Mesenchymal stem cell (in vitro differentiated cells and primary cell): Measurements from ENCODE around the gene JPT2.
"Not testable (repeated sequence)": the region's sequence is repeated elsewhere in the genome, so short reads cannot be mapped to it uniquely, and the experiment has no call there.

Experiments used
- DNase-seq: peaks from one replicate; pipeline ENCODE4 v3.0.0-alpha.2; 2013
- H2AFZ ChIP-seq: one replicate; pipeline ENCODE4 v1.6.1; 2013; ENCODE audit warnings: low read depth, mild to moderate bottlenecking, control low read depth, inconsistent platforms, low read length, moderate library complexity
- H2AK5ac ChIP-seq: 2 replicates; pipeline ENCODE4 v1.6.1; 2013; ENCODE audit warnings: low read length, moderate library complexity, mild to moderate bottlenecking, inconsistent platforms; ENCODE audit not compliant: severe bottlenecking
- H2BK120ac ChIP-seq: one replicate; pipeline ENCODE4 v1.6.1; 2013; ENCODE audit warnings: low read depth, mild to moderate bottlenecking, inconsistent platforms, low read length, moderate library complexity
- H2BK12ac ChIP-seq, 2 experiments: one replicate each; pipeline ENCODE4 v1.6.1; 2013; ENCODE audit warnings: inconsistent platforms in 2 of 2, low read length in 2 of 2, mild to moderate bottlenecking in 2 of 2, moderate library complexity in 2 of 2, control low read depth in 1 of 2
- H2BK15ac ChIP-seq: one replicate; pipeline ENCODE4 v1.6.1; 2013; ENCODE audit warnings: mild to moderate bottlenecking, low read depth, inconsistent platforms; ENCODE audit not compliant: poor library complexity, severe bottlenecking
- H2BK5ac ChIP-seq: 2 replicates; pipeline ENCODE4 v1.6.1; 2013; ENCODE audit warnings: low read depth, mild to moderate bottlenecking, low read length, control low read depth, inconsistent platforms; ENCODE audit not compliant: poor library complexity, severe bottlenecking
- H3K14ac ChIP-seq, 2 experiments: one replicate each; pipeline ENCODE4 v1.6.1; 2013; ENCODE audit warnings: inconsistent platforms in 2 of 2, low read length in 2 of 2, control low read depth in 1 of 2, mild to moderate bottlenecking in 1 of 2, moderate library complexity in 1 of 2
- H3K18ac ChIP-seq, 2 experiments: one replicate each; pipeline ENCODE4 v1.6.1; 2013; ENCODE audit warnings: inconsistent platforms in 2 of 2, low read length in 2 of 2, control low read depth in 1 of 2, low read depth in 1 of 2, mild to moderate bottlenecking in 1 of 2
- H3K23ac ChIP-seq, 2 experiments: one replicate each; pipeline ENCODE4 v1.6.1; 2013; ENCODE audit warnings: inconsistent platforms in 2 of 2, low read length in 2 of 2, mild to moderate bottlenecking in 2 of 2, moderate library complexity in 2 of 2, control low read depth in 1 of 2
- H3K27ac ChIP-seq: 2 replicates; pipeline ENCODE4 v1.5.1; 2013; ENCODE audit warnings: mild to moderate bottlenecking, moderate library complexity, low read length, control low read depth, inconsistent platforms; ENCODE audit not compliant: poor library complexity, severe bottlenecking
- H3K27me3 ChIP-seq, 2 experiments: 2 replicates each; pipeline versions ENCODE4 v1.6.1 to v1.7.0; 2013; ENCODE audit warnings: low read length in 2 of 2, mild to moderate bottlenecking in 2 of 2, moderate library complexity in 2 of 2, control low read depth in 1 of 2, inconsistent platforms in 1 of 2; ENCODE audit not compliant: control insufficient read depth in 1 of 2, insufficient read depth in 1 of 2
- H3K36me3 ChIP-seq, 2 experiments: 2 replicates each; pipeline versions ENCODE4 v1.6.1 to v1.7.0; 2013; ENCODE audit warnings: low read length in 2 of 2, control low read depth in 1 of 2, inconsistent platforms in 1 of 2, low read depth in 1 of 2, mild to moderate bottlenecking in 1 of 2; ENCODE audit not compliant: insufficient read depth in 2 of 2, control insufficient read depth in 1 of 2
- H3K4ac ChIP-seq, 2 experiments: one replicate each; pipeline ENCODE4 v1.6.1; 2013; ENCODE audit warnings: inconsistent platforms in 2 of 2, low read length in 2 of 2, mild to moderate bottlenecking in 2 of 2, moderate library complexity in 2 of 2, control low read depth in 1 of 2, low read depth in 1 of 2
- H3K4me1 ChIP-seq: 2 replicates; pipeline ENCODE4 v1.6.1; 2013; ENCODE audit warnings: low read depth, low read length, control low read depth; ENCODE audit not compliant: control insufficient read depth, insufficient read depth
- H3K4me2 ChIP-seq: 2 replicates; pipeline ENCODE4 v1.6.1; 2013; ENCODE audit warnings: low read length, mild to moderate bottlenecking, inconsistent platforms; ENCODE audit not compliant: poor library complexity, severe bottlenecking
- H3K4me3 ChIP-seq, 2 experiments: 2 replicates each; pipeline versions ENCODE4 v1.5.1 to v1.7.0; 2013; ENCODE audit warnings: low read length in 2 of 2, mild to moderate bottlenecking in 2 of 2, control low read depth in 1 of 2, low read depth in 1 of 2; ENCODE audit not compliant: insufficient read depth in 1 of 2
- H3K79me1 ChIP-seq: replicated peaks from 2 replicates; pipeline ENCODE4 v1.6.1; 2013; ENCODE audit warnings: mild to moderate bottlenecking, control low read depth, low read length, inconsistent platforms; ENCODE audit not compliant: poor library complexity, severe bottlenecking
- H3K9ac ChIP-seq: 2 replicates; pipeline ENCODE4 v1.7.0; 2013; ENCODE audit warnings: mild to moderate bottlenecking, low read length, moderate library complexity
- H3K9me3 ChIP-seq: 2 replicates; pipeline ENCODE4 v1.7.0; 2013; ENCODE audit warnings: mild to moderate bottlenecking, low read length; ENCODE audit not compliant: control insufficient read depth
- H4K8ac ChIP-seq: one replicate; pipeline ENCODE4 v1.6.1; 2013; ENCODE audit warnings: inconsistent platforms, mild to moderate bottlenecking, low read length, moderate library complexity
- H4K91ac ChIP-seq: one replicate; pipeline ENCODE4 v1.6.1; 2013; ENCODE audit warnings: mild to moderate bottlenecking, low read length, inconsistent platforms
- WGBS: methylation state at CpG from one replicate; pipeline ENCODE4 v1.1.7; 2013; ENCODE audit warnings: mixed read lengths; 5-methylcytosine and 5-hydroxymethylcytosine counted together

The JPT2 gene

DNA sequence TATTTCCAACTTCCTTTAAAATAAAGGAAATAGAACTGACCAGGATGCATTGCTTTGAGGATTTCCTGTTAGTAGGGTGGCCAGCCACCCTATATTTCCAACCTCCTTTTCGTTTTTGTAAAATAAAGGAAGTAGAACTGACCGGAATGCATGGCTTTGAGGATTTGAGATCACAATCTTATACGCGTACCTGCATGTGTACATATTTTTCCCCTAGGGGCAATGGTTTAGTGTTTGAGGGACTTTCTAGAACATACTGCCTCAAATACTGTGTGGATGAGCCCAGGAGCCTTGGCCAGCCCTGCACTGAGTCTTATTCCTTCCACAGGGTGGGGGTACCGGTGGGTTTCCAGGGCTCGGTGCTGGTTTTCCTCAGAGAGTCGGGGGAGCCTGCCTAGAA lies 53.5 kb downstream of the JPT2 start:
- no peak overlapping the region for H3K14ac ChIP-seq
- H3K4ac ChIP-seq = no peak overlapping the region
- H3K18ac ChIP-seq = no peak overlapping the region
- H3K36me3 ChIP-seq = peaks cover 74 to 88% of the 10 kb centered on the region in 2 experiments
- H4K91ac ChIP-seq = no peak overlapping the region
- peaks cover 1% of the 10 kb centered on the region for H3K4me1 ChIP-seq
- H3K79me1 ChIP-seq = peaks cover 55% of the 10 kb centered on the region
- no peak overlapping the region for H2BK15ac ChIP-seq
- no peak overlapping the region for H3K23ac ChIP-seq
- H4K8ac ChIP-seq = no peak overlapping the region
- no peak overlapping the region for H2AFZ ChIP-seq
- H3K4me3 ChIP-seq = no peak overlapping the region
- H3K9me3 ChIP-seq = no peaks in the 10 kb centered on the region
- H2BK12ac ChIP-seq = no peak overlapping the region
- no peaks in the 10 kb centered on the region for H3K27me3 ChIP-seq
- no peak overlapping the region for H3K27ac ChIP-seq
- no peak overlapping the region for H3K4me2 ChIP-seq
- H2BK120ac ChIP-seq = no peak overlapping the region
- no peak overlapping the region for H2AK5ac ChIP-seq
- H3K9ac ChIP-seq = no peak overlapping the region
- 79% methylated on average over 7 of the region's 7 CpGs for WGBS
- no peak for DNase-seq
- no peak overlapping the region for H2BK5ac ChIP-seq

DNA sequence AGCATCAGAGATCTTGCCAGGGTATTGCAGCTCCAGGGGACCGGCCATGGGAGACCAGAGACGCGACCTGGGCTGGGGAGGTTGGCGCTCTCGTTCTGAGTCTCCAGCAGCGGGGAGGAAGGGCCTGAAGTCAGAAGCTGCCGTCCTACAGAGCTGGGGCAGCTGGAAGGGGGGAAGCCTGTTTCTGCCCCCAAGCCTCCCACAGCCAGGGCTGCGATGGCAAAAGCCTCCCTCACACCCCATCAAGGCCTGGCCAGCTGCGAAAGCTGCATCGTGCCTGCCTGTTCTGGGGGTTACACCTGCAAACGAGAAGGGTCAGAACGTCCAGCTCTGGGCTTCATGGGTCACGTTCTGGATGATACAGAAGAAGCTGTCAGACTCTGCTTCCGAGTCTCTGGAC lies 54.0 kb downstream of the JPT2 start:
- H3K4me1 ChIP-seq = peaks cover 1% of the 10 kb centered on the region
- H3K4me3 ChIP-seq = no peak overlapping the region
- H3K4me2 ChIP-seq = no peak overlapping the region
- H3K36me3 ChIP-seq = peaks cover 69 to 88% of the 10 kb centered on the region in 2 experiments
- H2AFZ ChIP-seq = no peak overlapping the region
- no peak overlapping the region for H2BK5ac ChIP-seq
- peaks cover 51% of the 10 kb centered on the region for H3K79me1 ChIP-seq
- no peak overlapping the region for H2BK120ac ChIP-seq
- no peaks in the 10 kb centered on the region for H3K27me3 ChIP-seq
- no peak overlapping the region for H2AK5ac ChIP-seq
- H3K18ac ChIP-seq = no peak overlapping the region
- DNase-seq = no peak
- H2BK12ac ChIP-seq = no peak overlapping the region
- no peaks in the 10 kb centered on the region for H3K9me3 ChIP-seq
- no peak overlapping the region for H3K4ac ChIP-seq
- H2BK15ac ChIP-seq = no peak overlapping the region
- 92% methylated on average over 13 of the region's 14 CpGs for WGBS
- no peak overlapping the region for H3K27ac ChIP-seq
- H3K23ac ChIP-seq = no peak overlapping the region
- no peak overlapping the region for H3K14ac ChIP-seq
- no peak overlapping the region for H4K91ac ChIP-seq
- H3K9ac ChIP-seq = no peak overlapping the region
- no peak overlapping the region for H4K8ac ChIP-seq

DNA sequence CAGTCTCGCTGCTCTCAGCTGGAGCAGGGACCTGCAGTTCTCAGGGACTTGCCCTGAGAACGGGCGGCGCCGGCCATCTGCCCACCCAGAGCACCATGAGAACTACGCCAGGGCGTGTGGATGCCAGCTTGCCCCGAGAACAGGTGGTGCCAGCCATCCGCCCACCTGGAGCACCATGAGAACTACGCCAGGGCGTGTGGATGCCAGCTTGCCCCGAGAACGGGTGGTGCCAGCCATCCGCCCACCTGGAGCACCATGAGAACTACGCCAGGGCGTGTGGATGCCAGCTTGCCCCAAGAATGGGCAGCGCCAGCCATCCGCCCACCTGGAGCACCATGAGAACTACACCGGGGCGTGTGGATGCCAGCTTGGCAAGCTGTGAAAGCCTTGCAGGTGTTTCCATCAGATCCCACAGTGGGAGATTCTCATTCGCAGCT lies 54.5 kb downstream of the JPT2 start:
- H4K91ac ChIP-seq, H3K9me3 ChIP-seq, H4K8ac ChIP-seq, H2BK12ac ChIP-seq, H2AFZ ChIP-seq, H3K4me3 ChIP-seq, H3K14ac ChIP-seq, H2AK5ac ChIP-seq, H3K18ac ChIP-seq, DNase-seq, H2BK120ac ChIP-seq, H3K9ac ChIP-seq, H2BK15ac ChIP-seq, H3K4me1 ChIP-seq, H3K23ac ChIP-seq, H3K27ac ChIP-seq, H3K27me3 ChIP-seq, H3K4ac ChIP-seq, H3K4me2 ChIP-seq, H2BK5ac ChIP-seq: not testable (repeated sequence)
- H3K36me3 ChIP-seq = peaks cover 64 to 85% of the 10 kb centered on the region in 2 experiments
- peaks cover 48% of the 10 kb centered on the region for H3K79me1 ChIP-seq
- WGBS = 98% methylated on average over 21 of the region's 21 CpGs

DNA sequence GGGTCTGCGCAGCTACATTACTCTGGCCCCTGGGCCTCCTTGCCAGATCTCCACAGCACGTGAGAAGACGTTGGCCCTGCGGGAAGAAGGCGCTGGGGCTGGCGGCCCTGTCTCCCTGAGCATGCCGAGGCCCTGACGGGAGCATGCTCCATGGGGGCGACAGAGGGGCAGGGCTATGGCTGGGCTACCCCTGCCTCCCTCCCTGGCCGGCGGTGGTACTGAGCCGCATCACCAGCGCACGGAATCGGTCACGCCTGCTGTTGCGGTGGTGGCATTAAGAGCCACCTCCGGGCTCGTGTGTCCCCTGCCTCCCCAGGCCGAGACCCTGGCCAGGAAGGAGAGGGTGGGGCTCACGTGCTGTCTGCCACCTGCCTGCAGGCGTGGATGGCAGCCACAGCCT lies 56.0 kb downstream of the JPT2 start:
- H3K27ac ChIP-seq = no peak overlapping the region
- WGBS = 98% methylated on average over 22 of the region's 22 CpGs

More for the DNA sequence above, 56.0 kb downstream of the JPT2 start:
- Histone ChIP-seq H2AFZ (no peak overlapping the region), H3K79me1 (peaks cover 36% of the 10 kb centered on the region), H2AK5ac (no peak overlapping the region), H3K4me3 (no peak overlapping the region), H4K91ac (no peak overlapping the region), H3K18ac (no peak overlapping the region), H3K36me3 (peaks cover 53 to 77% of the 10 kb centered on the region in 2 experiments), H3K9ac (no peak overlapping the region), H2BK5ac (no peak overlapping the region), H3K4me1 (peaks cover 1% of the 10 kb centered on the region), H3K9me3 (no peaks in the 10 kb centered on the region), H2BK15ac (no peak overlapping the region), H4K8ac (no peak overlapping the region), H3K27me3 (no peaks in the 10 kb centered on the region), H2BK120ac (no peak overlapping the region), H3K14ac (no peak overlapping the region), H3K23ac (no peak overlapping the region), H2BK12ac (no peak overlapping the region), H3K4ac (no peak overlapping the region), H3K4me2 (no peak overlapping the region)
- DNase-seq = no peak
